Measurements from ENCODE around the gene EPHB1.

EPHB1 gene

DNA sequence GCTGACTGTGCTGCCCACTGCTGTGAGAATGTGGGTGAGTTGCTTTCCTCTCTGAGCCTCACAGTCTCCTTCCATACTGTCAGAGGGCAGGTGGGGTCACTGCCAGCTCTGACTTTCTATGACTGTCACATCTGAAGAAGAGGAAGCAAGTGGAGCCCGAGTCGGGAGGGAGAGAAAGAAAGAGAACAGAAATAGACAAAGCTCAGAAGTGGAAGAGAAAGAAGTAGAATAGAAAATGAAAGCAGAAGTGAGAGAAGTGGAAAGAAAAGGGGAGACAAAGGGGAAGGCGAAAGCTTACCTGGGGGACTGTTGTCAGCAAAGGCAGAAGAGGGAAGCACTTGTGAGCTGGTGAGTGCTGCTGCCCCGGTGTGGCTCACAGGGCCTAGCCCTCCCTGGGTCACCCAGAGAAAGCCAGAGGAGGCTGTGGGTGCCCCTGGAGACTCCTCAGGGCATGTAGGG, 57.9 kb downstream of the EPHB1 start:
- DNase-seq = no peak

DNA sequence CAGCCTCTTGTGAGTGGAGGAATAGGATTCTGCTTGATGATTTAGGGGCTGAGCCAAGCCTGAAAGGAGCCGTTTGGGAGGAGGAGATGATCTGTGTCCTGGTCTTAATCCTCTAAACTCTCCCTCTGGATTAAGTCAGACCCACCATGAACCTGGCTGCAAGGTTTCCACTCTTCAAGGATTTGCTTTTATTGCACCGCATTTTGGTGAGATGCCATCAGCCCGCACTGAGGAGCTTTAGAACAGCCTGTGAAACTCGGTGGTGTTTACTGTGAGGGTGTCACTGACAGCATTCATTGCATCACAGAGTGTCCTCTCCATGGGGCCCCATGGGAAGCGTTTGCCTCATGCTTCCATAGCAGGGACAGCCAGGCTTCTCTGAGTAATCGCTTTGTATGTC, 59.2 kb downstream of the EPHB1 start:
- DNase-seq = no peak

DNA sequence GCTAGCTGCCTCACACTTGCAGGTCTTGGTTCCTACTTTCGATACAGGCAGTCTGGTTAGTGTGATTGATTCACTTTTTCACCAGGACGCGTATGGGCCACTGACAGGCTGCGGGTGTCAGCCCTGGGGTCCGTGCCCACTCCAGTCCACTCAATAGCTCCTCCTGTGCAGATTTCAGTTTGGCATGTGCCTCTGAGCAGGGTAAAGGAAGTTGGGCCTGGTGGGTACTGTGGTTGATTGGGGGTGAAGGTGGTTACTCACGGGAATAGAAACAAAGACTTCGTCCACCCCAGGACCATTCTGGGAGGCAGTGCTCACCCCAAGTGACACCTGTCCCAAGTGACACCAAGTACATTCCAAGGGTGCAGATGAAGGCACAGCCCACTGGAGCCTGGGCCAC, 62.3 kb downstream of the EPHB1 start:
- DNase-seq = no peak

DNA sequence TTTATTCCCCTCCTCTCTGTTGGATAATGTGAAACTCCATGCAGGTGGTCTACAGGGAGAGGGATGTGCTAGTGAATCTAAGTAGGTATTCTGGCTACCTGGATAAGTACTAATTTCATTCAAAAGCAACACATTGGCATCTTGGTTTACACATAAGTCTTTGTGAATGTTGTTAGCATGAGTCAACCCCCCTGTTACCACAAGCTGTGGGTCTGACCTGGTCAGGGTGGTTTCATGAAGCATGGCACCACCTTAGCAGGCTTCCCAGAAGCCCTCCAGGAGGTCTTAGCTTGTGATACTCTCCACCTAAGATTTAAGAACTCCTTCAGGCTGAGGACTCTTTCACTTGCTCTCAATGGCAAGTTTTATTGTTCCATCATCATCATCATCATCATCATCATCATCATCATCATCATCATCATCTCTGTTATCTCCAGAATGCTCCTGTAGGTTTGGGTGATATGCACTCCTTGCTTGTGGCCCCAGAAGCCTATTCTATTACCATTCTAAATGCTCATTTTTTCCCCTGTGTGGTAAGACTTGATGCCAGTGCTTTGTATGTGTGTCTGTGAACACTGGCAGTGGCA, 62.8 kb downstream of the EPHB1 start:
- no peak for DNase-seq

DNA sequence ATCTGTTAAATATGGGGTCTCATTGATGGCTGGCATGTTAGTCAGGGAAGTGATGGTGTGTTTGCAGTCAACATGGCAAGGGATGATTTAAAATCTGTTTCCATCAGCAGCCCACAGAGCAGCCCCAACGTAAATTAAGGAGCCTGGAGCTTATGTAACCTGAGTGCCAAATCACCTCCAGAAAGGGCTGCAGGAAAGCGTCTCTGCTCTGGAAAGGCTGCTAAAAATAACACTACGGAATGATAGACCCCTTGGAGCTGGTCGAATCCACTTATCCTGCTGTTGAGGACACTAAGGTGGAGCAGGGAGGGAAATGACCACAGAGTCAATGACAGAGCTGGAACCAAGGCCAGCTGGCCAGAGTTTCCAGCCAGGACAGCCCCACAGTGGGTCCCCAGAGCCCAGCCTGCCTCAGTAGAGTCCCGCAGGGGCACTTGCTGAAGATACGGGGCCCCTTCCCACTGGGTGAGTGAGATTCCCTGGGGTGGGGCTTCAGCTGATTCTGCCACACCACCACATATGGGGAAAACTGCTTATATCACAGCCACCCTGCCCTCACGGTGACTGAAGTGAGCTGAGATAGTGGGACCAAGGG, 63.5 kb downstream of the EPHB1 start:
- DNase-seq = no peak

DNA sequence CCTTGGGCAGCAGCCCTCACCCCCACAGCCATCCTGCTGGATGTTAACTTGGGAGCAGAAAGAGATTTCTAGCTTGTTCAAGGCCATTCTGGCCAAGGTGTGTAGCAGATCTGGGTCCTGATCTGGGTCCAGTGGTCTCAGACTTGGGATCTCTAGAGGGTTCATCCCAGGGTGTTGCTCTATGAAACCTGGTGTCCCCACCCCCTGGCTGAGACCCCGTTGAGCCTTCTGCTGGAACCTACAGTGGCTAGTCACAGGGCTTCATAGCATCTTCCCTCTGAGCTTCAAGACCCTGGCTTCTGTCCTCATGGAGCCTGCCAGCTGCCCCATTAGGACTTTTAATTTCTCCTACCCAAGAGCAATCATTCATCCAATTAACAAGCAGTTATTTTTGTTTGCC, 64.3 kb downstream of the EPHB1 start:
- no peak for DNase-seq

DNA sequence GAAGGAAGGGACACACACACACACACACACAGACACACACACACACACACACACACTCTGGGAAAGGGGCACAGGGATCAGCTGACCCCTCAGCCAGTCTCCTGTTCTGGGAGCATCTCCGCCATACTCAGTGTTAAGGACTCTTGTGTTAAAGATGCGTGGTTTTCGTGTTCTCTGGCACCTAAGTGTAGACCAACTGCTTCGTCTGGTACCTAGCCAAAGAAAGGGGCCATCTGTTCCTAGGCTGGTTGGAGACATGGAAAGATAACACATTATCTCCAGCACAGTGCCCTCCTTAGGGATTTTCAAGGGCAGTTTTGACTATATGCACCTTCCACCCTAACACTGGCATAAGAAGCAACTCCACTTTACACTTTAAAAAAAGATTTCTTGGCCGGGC, 65.1 kb downstream of the EPHB1 start:
- no peak for DNase-seq

DNA sequence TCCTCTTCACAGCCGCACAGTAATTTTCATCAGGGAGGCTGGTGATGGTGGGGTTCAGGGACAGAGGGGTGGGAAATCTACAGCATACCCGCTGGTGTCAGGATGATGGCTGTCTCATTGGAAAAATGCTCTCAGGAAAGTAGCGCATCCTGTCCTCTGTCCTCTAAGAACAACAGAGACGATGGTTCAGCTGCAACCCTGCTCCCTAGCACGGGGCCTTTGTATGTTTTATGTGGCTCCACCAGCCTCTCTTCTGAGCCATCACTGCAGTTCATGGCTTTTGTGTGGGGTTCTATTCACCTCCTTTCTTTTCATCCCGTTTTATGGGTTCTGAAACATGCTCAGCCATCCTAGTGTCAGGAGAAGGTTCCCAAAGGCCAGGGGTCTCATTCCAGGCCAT, 68.9 kb downstream of the EPHB1 start:
- DNase-seq = no peak

DNA sequence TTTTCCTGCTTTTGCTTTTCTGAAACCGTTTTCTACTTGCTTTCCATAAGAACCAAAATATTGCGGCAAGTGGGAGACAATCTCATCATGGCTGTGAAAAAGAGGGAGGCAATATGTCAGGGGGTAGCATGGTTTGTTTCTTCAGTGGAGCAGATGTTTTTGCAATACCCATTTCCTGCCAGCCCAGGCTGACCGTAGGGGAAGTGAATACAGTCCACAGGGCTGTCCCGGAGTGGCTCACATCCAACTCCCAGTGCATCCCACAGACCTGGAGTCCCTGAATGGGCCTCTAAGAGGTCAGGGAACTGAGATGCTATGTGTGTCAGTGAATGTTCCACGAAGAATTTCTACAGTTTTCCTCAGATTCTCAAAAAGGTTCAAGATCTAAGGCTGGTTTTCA, 69.6 kb downstream of the EPHB1 start:
- no peak for DNase-seq

DNA sequence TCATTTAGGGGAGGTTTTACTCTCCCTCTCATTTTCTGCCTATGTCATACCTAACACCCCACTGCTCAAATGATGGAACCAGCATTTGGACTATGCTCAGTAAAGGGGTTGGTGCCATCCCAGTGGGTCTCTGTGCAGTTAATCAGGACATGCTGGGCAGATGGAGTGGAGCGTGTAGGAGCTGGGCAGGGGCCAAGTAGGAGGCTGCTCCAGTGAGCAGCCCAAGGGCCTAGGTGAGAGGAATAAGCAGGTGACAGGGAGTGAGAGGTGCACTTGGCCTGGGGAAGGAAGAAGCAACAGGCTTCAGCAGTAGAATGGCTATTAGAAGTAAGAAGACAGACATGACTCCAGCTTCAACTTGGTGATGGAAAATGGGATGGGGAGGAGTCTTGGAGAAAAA, 72.2 kb downstream of the EPHB1 start:
- DNase-seq = no peak

DNA sequence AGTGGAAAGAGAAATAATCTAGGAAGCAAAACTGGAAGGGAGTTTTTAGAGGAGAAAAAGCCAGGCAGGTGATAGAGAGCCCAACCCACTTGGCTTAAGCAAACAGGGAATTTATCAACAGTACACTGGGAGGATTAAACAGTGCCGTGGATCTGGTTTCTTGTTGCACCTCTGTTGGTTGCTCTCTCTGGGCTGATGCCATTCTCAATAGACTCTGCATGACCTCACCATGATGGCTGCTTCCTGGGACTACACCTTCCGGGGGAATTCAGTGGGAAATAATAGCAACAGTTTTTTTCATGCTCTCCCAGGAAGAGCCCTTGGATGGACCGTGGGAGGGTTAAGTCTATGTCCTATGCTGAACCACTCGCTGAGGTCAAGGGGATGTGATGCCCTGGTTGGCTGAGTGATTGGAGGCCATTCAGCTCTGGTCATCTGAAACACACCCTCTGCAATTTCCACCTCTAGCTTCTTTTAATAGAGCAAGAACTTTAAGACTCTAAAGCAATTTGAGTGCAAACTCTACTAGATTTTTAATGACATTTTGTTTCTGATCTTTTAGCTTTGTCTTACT, 74.2 kb downstream of the EPHB1 start:
- no peak for DNase-seq

DNA sequence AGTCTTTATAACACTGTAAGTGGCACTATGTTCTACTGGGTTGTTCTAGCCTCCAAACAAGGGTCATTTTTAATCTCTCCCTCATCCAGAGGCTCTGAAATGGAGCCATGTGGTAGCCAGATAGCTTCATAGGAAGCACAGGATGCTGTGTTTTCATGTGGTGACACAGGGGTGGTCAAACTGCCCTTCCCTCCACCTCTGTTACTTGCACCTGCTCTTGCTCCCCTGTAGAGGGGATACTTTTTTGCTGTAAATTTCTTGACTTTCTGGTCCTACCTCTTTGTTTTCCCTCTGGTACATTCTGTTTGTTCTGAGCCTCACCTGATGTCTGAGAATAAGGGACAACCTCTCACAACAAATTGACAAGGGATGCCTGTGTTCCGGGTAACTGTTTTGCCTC, 76.8 kb downstream of the EPHB1 start:
- no peak for DNase-seq

DNA sequence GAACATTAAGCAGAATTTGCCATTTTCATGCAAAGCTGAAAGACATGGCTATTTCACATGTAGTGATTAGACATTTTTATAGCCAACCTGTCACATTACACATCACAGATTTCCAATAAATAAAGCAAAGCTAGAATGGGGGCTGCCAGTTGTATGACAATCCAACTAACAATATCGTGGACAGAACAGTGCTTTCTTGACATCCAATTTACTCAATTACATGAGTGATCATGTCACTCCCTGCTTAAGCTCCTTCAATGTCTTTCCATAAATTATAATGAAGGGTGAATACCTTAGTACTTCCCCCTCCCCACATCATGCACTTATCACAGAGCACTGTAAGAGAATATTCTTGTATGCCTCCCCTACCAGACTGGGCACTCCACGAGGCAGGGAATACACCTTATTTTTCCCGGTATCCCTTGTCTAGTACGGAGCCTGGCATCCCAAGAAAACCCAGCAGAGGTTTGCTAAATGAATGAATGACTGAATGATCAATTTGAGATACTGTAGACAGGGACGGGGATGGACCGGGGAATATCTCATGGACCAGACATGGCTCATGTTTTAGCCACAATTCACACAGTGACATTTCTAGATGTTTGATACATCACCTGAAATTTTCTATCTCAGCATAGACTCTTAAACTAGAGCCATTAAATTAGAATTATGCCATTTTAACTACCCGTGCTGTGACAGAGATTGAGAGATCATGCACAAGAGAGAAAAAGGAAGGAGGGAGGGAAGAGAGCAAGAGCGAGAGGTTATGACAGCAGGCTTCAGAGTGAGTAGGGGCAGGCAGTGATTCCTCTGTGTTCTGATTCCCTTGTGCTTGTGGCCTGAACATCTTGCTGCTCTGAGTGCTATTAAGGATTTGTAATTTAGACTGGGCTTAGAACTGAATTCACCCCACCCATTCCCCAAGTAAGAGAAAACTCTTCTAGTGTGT, 77.7 kb downstream of the EPHB1 start:
- DNase-seq = no peak

DNA sequence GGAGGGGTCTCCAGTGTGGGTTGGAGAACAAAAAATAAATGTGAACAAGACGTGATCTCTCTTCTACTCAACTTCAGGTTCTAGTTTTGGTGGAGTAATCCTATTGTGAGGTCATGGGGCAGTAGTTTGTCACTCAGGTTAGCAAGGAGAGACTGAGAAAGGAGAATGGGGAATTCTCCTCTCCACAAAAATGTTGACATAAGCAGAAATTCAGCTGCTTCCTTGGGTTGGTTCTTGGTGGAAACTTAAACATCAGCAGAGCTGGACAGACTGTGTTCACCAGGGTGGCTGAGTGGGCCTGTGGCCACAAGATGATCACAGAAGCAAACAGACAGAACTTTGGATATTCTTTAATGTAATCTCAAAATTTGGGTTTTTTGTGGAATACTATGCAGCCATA, 78.7 kb downstream of the EPHB1 start:
- DNase-seq = no peak

DNA sequence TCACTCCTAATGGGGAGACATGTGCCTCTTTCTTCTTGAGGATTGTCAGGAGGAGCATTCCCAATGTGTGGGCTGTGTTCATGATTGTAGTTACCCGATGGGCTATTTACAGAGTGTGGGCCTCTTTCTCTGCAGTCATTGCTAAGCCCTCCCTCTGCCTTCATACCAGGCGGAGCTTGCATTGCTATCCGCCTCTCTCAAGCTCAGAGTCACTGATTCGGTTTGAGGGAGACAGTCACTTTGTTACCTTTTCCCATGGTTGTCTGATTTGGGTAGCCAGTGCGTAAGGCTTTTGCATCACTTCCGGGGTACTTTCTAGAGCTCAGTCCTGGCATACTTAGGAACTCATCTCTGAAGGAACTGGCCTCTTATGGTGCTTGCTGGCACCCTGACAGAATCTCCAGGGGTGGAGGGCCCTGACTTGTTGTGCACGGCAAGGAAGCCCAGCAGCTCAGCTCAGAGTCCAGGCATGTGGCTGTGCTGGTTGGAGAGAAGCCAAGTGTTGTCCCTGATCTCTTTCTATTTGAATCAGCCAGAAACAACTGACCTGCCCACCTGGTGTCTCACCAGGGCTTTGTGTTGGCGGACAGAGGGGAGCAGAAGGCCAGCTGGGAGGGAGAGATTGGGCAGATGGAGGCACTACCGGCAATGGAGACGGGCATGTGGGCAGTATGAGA, 79.8 kb downstream of the EPHB1 start:
- DNase-seq = no peak

DNA sequence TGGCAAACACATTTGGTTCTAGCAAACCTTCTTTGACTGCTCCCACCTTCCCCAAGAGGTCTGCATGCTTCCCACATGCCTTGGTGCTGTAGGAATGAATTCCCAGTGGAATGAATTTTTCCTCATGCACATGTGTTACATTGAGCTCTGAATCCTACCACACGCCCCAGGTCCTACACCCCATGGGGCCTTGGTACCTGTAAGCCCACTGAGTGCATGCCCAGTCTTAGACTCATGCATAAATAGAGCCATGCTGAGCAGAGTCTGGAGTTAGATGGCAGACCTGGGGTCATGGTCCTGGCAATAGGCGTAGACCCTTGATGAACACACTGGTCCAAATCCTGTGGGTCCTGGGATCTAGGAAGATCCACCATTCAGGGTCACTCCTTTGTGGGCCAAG, 81.8 kb downstream of the EPHB1 start:
- DNase-seq = no peak

DNA sequence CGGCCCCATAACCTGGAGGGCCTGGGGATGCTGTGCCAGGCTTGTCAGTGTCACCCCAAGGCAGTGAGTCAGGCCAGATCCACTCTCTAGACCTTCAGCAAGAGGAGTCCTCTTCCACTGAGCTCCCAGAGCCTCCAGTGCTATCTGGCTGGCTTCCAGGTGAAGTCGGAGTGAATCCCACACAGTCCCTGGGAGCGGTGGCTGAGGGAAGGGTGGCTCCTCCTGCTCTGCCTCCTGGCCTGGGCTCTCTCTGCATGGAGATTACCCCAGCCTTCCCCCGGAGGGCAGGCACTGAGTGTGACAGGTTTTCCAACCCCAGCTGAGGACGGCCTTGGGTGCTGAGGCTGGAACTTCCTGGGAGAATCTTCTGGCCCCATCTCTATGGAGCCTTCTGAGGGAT, 82.7 kb downstream of the EPHB1 start:
- no peak for DNase-seq

DNA sequence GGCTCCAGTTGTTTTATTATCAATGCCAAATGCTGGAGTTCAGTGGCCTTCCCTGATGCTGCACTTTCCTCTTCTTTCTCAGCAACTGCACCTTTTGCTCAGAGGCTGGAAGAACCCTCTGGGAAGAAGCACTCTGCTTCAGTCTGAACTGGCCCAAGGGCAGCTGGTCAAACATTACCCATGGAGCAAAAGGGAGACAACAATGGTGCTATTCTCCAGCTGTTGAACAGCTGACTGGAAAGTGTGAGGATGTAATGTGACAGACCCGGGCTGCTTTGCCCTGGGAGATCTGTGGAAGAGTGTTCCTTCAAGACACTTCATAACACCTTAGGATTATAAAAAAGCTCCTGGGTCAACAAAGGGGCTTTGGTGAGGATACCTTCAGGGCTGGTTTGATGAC, 84.9 kb downstream of the EPHB1 start:
- DNase-seq = no peak

DNA sequence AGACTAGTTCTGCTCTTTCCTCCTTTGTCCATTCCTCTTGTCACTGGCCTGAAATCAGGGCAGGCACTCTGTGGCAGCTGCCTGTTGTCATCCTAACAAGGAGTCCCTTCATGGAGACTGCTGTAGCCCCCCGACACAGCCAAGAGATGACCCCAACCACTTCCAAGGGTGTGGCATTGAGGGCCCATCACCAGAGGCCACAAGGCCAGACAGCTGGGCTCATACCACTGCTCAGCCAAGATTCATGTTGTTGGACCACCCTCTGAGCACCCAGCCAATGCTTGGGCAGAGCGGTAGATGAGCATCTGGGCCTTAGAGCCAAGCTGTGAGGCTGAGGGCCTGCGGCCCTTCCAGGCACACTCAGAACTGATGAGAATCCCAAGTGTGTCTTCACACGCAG, 85.4 kb downstream of the EPHB1 start:
- no peak for DNase-seq

DNA sequence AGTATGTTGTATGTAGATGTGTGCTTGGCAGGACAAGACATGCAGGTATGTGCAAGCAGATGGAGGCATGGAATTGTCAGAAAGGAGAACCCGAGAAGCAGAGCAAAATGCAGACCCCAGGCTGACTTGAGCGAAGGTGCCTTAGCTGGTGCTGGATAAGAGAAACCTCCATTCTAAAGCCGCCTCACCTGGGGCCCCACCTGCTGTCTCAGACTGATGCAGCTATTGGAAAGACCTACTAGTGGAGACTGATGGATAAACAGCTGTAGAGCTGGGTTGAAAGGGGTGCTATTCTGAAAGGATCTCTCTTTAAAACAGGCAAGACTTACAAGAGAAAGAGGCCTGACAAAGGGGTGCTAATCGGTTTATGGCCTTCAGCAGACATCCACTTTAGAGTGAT, 86.2 kb downstream of the EPHB1 start:
- DNase-seq = no peak

DNA sequence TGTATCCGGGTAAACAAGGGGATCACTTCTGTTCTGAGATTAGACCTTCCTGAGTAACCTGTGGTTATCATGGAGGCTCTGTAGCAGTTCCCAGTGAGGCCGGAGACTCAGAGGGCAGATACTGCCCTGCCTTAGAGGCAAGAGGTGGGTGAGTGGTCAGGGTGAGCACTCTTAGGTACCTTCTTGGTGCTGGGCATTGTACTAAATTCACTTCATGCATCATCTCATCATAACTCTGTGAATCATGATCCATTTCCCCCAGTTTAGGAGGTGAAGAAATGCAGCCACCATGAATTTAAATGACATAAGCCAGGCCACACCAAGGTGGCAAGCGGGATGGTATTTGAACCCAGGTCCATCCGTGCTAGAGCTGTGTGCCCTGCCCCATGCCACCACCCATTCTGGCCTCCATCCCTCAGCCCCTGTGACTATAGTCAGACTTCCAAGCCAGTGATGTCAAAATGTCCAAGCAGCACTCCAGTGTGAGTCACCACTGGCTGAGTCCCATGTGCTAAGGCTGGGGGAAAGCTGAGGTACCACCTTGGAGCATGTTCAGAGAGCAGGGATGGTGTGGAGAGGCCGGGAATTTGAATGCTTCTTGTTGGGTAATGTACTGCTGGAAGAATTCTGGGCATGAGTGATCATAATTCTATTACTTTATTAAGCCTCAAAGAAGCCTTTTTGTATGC, 88.8 kb downstream of the EPHB1 start:
- no peak for DNase-seq

DNA sequence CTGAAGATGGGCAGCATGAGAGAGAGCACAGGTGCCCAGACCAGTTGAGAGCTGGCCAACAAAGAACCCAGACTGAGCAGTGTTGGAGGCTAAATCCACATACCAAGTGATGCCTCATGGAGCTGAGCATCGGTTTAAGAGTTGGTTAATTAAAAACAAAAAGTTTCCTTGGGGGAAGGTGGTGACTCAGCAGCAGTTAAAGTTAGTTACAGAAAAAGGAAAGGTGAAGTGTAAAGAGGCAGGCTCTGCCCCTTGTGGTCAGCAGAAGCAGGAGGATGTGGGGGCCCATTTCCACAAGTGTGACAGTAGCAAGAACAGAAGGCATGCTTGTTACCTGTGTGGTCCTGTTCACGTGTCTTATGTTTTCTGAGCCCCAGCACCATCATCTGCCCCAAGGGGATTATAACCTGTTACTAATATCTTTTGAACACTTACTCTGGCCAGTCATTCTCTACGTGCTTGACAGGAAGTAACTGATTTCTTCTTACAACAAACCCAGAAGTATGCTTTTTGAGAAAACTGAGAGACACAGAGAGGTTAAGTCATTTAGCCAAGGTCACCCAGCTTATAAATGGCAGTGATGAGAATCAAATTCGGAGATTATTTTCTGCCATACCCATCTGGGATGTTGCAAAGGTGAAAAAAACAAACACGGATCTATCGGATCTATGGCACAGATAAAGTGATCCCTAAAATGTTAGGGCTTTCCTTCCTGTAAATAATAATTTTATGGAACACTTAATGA, 91.0 kb downstream of the EPHB1 start:
- DNase-seq = peak; percentile 8

Data from activated CD4-positive, alpha-beta T cell treated with anti-CD3 and anti-CD28 coated beads, Interleukin-2, amount 50 U/mL, for 16 hours (primary cell).